SK-N-SH (cell line): ENCODE results near the gene APC.

ENCODE experiments used
- CTCF ChIP-seq: fragments of 200-600 bp; sonication (generic); IDR thresholded peaks from 2 replicates; pipeline ENCODE4 v1.6.1; 2017; ENCODE audit warnings: antibody characterized with exemption, mild to moderate bottlenecking, moderate library complexity
- EP300 ChIP-seq, 2 experiments: IDR thresholded peaks; 2 replicates each; pipeline versions ENCODE4 v1.4.0 to v1.6.1; 2012; ENCODE audit warnings: borderline replicate concordance in 1 of 2, low read depth in 1 of 2, low read length in 1 of 2
- EZH2phosphoT487 ChIP-seq: fragments of 200-600 bp; sonication (generic); IDR thresholded peaks from 2 replicates; pipeline ENCODE4 v1.6.1; 2017; ENCODE audit warnings: low read depth, mixed run types, mild to moderate bottlenecking, antibody characterized with exemption, moderate library complexity, borderline replicate concordance
- MXI1 ChIP-seq: IDR thresholded peaks from 2 replicates; pipeline ENCODE4 v1.6.1; 2012; ENCODE audit warnings: mild to moderate bottlenecking, low read depth, low read length, improper control_type of control experiment
- POLR2AphosphoS5 ChIP-seq: IDR thresholded peaks from 2 replicates; pipeline ENCODE4 v1.6.1; 2012; ENCODE audit warnings: low read depth, low read length
- RFX5 ChIP-seq: IDR thresholded peaks from 2 replicates; pipeline ENCODE4 v1.6.1; 2012; ENCODE audit warnings: mild to moderate bottlenecking, improper control_type of control experiment, low read length
- TCF12 ChIP-seq: IDR thresholded peaks from 2 replicates; pipeline ENCODE4 v1.4.0; 2012
- TEAD4 ChIP-seq: IDR thresholded peaks from 2 replicates; pipeline ENCODE4 v1.4.0; 2012; ENCODE audit warnings: mild to moderate bottlenecking, borderline replicate concordance; ENCODE audit not compliant: insufficient read depth
- TF ChIP-seq, protein P1 (sequence below): IDR thresholded peaks from 2 replicates; pipeline ENCODE4 v1.4.0; 2012; ENCODE audit warnings: low read depth, borderline replicate concordance
- TF ChIP-seq, protein P2 (sequence below): IDR thresholded peaks from 2 replicates; pipeline ENCODE4 v1.4.0; 2012; ENCODE audit warnings: low read depth, borderline replicate concordance
- TF ChIP-seq, protein P3 (sequence below): fragments of 150-350 bp; IDR thresholded peaks from 2 replicates; pipeline ENCODE4 v1.6.1; 2017; ENCODE audit warnings: antibody characterized with exemption, low read length, low read depth, borderline replicate concordance

- no peak for TF ChIP-seq CTCF
- TF ChIP-seq EP300 (IDR thresholded peaks at IDR 0.05; ENCODE audit: borderline replicate concordance in 1 of 2, low read depth in 1 of 2, low read length in 1 of 2) = no peak
- TF ChIP-seq RFX5 = no peak
- TF ChIP-seq, protein P1, sequence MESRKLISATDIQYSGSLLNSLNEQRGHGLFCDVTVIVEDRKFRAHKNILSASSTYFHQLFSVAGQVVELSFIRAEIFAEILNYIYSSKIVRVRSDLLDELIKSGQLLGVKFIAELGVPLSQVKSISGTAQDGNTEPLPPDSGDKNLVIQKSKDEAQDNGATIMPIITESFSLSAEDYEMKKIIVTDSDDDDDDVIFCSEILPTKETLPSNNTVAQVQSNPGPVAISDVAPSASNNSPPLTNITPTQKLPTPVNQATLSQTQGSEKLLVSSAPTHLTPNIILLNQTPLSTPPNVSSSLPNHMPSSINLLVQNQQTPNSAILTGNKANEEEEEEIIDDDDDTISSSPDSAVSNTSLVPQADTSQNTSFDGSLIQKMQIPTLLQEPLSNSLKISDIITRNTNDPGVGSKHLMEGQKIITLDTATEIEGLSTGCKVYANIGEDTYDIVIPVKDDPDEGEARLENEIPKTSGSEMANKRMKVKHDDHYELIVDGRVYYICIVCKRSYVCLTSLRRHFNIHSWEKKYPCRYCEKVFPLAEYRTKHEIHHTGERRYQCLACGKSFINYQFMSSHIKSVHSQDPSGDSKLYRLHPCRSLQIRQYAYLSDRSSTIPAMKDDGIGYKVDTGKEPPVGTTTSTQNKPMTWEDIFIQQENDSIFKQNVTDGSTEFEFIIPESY = no peak
- TF ChIP-seq, protein P2, sequence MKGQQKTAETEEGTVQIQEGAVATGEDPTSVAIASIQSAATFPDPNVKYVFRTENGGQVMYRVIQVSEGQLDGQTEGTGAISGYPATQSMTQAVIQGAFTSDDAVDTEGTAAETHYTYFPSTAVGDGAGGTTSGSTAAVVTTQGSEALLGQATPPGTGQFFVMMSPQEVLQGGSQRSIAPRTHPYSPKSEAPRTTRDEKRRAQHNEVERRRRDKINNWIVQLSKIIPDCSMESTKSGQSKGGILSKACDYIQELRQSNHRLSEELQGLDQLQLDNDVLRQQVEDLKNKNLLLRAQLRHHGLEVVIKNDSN = no peak
- TF ChIP-seq TEAD4 = no peak
- TF ChIP-seq POLR2AphosphoS5 = no peak
- no peak for TF ChIP-seq MXI1
- TF ChIP-seq, protein P3, sequence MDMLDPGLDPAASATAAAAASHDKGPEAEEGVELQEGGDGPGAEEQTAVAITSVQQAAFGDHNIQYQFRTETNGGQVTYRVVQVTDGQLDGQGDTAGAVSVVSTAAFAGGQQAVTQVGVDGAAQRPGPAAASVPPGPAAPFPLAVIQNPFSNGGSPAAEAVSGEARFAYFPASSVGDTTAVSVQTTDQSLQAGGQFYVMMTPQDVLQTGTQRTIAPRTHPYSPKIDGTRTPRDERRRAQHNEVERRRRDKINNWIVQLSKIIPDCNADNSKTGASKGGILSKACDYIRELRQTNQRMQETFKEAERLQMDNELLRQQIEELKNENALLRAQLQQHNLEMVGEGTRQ = no peak
- no peak for TF ChIP-seq EZH2phosphoT487
- no peak for TF ChIP-seq TCF12
These were observed 12.8 kb upstream of the APC start for GRCh38 chr5:112724901-112725300.
